Measurements from ENCODE around the gene MTCL1.

MTCL1 gene

DNA sequence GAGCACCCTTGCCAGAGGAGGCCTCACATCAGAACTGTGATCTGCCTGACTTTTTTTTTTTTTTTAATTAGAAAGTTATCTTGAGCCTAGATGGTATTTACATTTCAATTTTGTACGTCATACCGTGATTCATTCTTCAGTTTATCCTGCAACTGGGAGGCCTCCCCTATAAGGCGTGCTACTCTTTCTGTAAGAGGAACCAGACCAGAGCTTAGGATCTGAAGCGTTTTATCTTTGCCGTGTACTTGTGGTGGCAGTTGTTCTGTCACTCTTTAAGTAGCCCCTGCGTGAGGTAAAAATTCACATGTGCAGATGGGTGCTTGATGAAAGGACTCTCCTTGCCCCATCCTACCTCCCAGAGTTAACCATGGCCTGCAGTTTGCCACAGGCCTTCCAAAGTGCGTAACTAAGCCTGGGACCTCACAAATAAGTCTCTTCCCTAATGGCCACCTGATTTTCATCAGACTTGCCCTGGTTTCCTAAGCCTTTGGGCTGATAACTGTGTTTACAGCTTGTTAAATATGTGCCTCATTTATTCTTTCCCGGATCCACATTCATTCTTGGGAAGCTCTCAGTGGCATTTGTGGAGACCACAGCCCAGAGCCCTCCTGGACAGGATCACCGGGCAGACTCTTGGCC is 96.0 kb downstream of the MTCL1 start:
- DNase-seq (ENCODE audit: low spot score) = no peak
- TF ChIP-seq CTCF (IDR thresholded peaks at IDR 0.05) = no peak
- no peak overlapping the region for H3K27ac ChIP-seq
- no peak overlapping the region for H3K4me3 ChIP-seq

GRCh38 chr18:8802017-8802672 is 96.8 kb downstream of the MTCL1 start:
- H3K27ac ChIP-seq = no peak overlapping the region
- no peak for TF ChIP-seq CTCF (IDR thresholded peaks at IDR 0.05)
- DNase-seq (ENCODE audit: low spot score) = no peak
- H3K4me3 ChIP-seq = no peak overlapping the region

DNA sequence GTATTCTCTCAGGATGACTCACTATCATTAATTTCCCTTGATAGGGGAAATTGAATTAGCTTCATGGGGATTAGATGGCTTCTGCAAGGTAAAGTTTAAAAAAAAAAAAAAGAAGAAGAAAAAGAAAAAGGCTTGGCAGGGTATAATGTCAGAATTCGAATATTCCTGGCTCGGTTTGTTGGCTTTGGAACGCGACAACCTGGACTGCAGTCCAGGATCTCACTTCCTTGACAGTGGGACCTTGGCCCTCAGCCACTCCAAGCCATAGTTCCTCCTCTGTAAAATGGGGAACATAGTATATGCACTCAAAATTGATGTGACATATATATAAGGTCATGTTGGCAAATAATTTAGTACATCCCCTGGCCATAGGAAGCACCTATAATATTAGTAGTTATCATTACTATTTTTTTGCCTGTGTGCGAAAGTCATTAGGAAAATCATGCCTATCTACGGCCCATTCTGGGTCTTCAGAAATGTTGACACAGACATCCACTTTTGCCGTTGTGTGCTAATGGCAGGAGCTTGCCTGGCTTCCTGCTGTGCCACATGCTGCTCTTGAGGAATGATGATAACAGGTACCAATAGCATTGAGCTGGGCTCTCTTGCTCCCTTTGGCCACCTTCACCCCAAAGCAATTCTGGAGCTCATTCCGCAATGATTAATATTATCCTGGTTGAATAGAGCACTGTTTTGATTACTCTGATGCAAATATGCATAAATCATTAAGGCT is 97.9 kb downstream of the MTCL1 start:
- TF ChIP-seq CTCF (IDR thresholded peaks at IDR 0.05) = no peak
- no peak for DNase-seq (ENCODE audit: low spot score)
- Histone ChIP-seq H3K4me3 (no peak overlapping the region), H3K27ac (no peak overlapping the region)

- Histone ChIP-seq H3K27ac (no peak overlapping the region), H3K4me3 (no peak overlapping the region)
- no peak for TF ChIP-seq CTCF (IDR thresholded peaks at IDR 0.05)
- DNase-seq (ENCODE audit: low spot score) = no peak
These were observed 98.6 kb downstream of the MTCL1 start for GRCh38 chr18:8803957-8804356.

- TF ChIP-seq CTCF (IDR thresholded peaks at IDR 0.05) = no peak
- no peak overlapping the region for H3K4me3 ChIP-seq
- no peak overlapping the region for H3K27ac ChIP-seq
- no peak for DNase-seq (ENCODE audit: low spot score)
These were observed 100.2 kb downstream of the MTCL1 start for GRCh38 chr18:8805552-8805951.

DNA sequence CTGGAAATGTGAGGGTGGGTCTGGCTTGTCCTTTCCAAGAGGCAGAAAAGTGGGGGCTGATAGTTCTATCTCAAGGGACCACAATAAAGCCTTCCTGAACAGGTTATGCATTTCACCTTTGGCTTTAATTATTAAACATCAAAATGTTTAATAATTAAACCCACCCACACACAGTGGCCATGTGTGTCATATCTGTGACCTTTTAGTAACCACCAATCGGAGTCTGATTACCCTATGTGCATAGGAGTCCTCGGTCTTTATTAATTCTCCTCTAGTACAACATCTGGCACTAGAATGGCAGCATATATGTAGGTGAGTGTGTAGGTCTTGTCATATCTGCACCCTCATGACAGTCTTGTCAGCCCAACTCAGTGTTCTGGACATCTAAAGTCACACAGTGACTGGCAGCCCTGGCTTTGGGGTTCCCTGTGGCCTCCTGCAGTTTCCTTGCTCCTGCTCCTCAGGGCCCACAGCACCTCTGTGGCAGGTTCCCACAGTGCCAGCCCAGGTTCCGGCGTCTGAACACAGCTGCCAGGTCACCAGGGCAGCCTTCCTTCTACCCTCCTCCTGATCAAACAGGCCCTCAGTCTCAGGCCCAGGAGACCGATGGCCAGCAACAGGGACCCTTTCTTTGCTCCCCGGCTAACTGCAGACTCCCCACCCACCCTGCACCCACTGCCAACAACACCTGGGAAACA is 100.9 kb downstream of the MTCL1 start:
- DNase-seq (ENCODE audit: low spot score) = no peak
- H3K4me3 ChIP-seq = no peak overlapping the region
- H3K27ac ChIP-seq = no peak overlapping the region
- no peak for TF ChIP-seq CTCF (IDR thresholded peaks at IDR 0.05)

Measured in coronary artery (tissue), 2 donors.